ENCODE results near the gene C6orf136. TPM values are rescaled to one million over a fixed set of nuclear protein-coding genes. Genes with fewer than 3 reads are reported as not detected.

Gene C6orf136
- total RNA-seq, 1 donor from 2014 or later: 15.7 TPM

- Histone ChIP-seq H3K36me3 (peaks cover 0 to 10% of the 10 kb centered on the region in 2 donors), H3K27ac (peak overlapping the region; percentile 99), H3K27me3 (no peaks in the 10 kb centered on the region), H3K9me3 (no peaks in the 10 kb centered on the region), H3K4me3 (peak overlapping the region; percentile 73 to 94), H3K4me1 (peaks cover 66% of the 10 kb centered on the region)
- TF ChIP-seq, protein P1, sequence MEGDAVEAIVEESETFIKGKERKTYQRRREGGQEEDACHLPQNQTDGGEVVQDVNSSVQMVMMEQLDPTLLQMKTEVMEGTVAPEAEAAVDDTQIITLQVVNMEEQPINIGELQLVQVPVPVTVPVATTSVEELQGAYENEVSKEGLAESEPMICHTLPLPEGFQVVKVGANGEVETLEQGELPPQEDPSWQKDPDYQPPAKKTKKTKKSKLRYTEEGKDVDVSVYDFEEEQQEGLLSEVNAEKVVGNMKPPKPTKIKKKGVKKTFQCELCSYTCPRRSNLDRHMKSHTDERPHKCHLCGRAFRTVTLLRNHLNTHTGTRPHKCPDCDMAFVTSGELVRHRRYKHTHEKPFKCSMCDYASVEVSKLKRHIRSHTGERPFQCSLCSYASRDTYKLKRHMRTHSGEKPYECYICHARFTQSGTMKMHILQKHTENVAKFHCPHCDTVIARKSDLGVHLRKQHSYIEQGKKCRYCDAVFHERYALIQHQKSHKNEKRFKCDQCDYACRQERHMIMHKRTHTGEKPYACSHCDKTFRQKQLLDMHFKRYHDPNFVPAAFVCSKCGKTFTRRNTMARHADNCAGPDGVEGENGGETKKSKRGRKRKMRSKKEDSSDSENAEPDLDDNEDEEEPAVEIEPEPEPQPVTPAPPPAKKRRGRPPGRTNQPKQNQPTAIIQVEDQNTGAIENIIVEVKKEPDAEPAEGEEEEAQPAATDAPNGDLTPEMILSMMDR (IDR thresholded peaks at IDR 0.05): no peak
- TF ChIP-seq POLR2AphosphoS5 (IDR thresholded peaks at IDR 0.05; ENCODE audit: insufficient read depth in 1 of 2, low read depth in 1 of 2) (no peak), POLR2A (IDR thresholded peaks at IDR 0.05) (no peak)
- intact Hi-C loops (cut with DNase I): loop anchor here (10.0 kb wide), 1 partner anchor 71 kb away; the partner anchor contains the start of gene PPP1R18
- DNase-seq (ENCODE audit: extremely low spot score in 2 of 2): no peak
Observed at GRCh38 chr6:30614044-30614842, 32.7 kb upstream of the C6orf136 start.

GRCh38 chr6:30614843-30615218, 32.1 kb upstream of the C6orf136 start:
- Histone ChIP-seq H3K9me3 (no peaks in the 10 kb centered on the region), H3K36me3 (peaks cover 0 to 13% of the 10 kb centered on the region in 2 donors), H3K27me3 (no peaks in the 10 kb centered on the region), H3K4me1 (peaks cover 61% of the 10 kb centered on the region), H3K4me3 (peak overlapping the region; percentile 73 to 94), H3K27ac (peak overlapping the region; percentile 99)
- intact Hi-C loops (cut with DNase I): loop anchor here (10.0 kb wide), 1 partner anchor 70 kb away; the partner anchor contains the start of gene PPP1R18
- TF ChIP-seq POLR2AphosphoS5 (IDR thresholded peaks at IDR 0.05; ENCODE audit: insufficient read depth in 1 of 2, low read depth in 1 of 2) (peak; percentile 49 to 100), POLR2A (IDR thresholded peaks at IDR 0.05) (peak; percentile 91 to 92)
- TF ChIP-seq, protein P1 (IDR thresholded peaks at IDR 0.05): no peak
- peak in 1 of 2 donors; percentile 95 for DNase-seq (ENCODE audit: extremely low spot score in 2 of 2)

DNA sequence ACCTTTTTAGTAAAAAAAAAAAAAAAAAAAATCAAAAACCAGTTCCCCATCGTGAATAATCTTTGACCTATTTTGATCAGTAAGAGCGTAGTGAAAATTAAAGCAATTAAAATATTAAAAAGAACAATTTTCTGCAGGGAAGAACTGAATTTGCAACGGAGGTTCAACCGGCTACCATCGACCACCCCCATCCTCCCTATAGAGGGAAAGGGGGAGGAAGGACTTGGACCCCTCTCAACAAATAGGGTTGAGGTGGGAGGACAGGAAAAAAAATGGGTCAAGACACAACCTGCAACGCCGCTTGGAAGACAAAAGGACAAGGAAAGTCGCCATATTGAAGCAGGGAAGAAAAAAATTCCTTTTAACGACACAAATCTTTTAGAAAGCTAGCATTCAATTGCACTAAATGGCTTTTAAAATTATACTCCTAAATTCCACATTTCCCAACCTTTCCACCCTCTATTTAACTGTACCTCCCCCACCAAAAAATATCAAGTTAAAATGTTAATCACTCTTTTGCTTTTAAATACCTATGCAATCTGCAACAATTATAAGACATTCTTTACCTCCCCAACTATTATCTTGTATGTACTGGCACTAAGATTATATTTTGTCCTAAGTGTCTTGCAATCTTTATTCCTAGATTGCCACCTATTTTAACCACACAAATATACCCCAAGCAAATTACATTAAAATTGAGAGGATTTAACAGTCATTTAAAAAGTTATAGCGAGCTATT, 31.5 kb upstream of the C6orf136 start:
- Histone ChIP-seq H3K27me3 (no peaks in the 10 kb centered on the region), H3K4me1 (peaks cover 55% of the 10 kb centered on the region), H3K9me3 (no peaks in the 10 kb centered on the region), H3K36me3 (peaks cover 0 to 18% of the 10 kb centered on the region in 2 donors), H3K4me3 (peak overlapping the region; percentile 73 to 94), H3K27ac (peak overlapping the region; percentile 99)
- no peak for DNase-seq (ENCODE audit: extremely low spot score in 2 of 2)
- TF ChIP-seq POLR2A (IDR thresholded peaks at IDR 0.05) (no peak), POLR2AphosphoS5 (IDR thresholded peaks at IDR 0.05; ENCODE audit: insufficient read depth in 1 of 2, low read depth in 1 of 2) (peak in 1 of 2 donors; percentile 52)
- intact Hi-C loops (cut with DNase I): loop anchor here (10.0 kb wide), 1 partner anchor 69 kb away; the partner anchor contains the start of gene PPP1R18

- DNase-seq (ENCODE audit: extremely low spot score in 2 of 2): no peak
- H3K4me3 ChIP-seq: peak overlapping the region; percentile 73 to 94
- H3K27me3 ChIP-seq: no peaks in the 10 kb centered on the region
- peaks cover 47% of the 10 kb centered on the region for H3K4me1 ChIP-seq
- intact Hi-C loops (cut with DNase I): loop anchor here (10.0 kb wide), 1 partner anchor 69 kb away; the partner anchor contains the start of gene PPP1R18
- peak overlapping the region; percentile 99 for H3K27ac ChIP-seq
- TF ChIP-seq POLR2AphosphoS5 (IDR thresholded peaks at IDR 0.05; ENCODE audit: insufficient read depth in 1 of 2, low read depth in 1 of 2) (no peak), POLR2A (IDR thresholded peaks at IDR 0.05) (no peak)
- TF ChIP-seq, protein P1 (IDR thresholded peaks at IDR 0.05): no peak
- no peaks in the 10 kb centered on the region for H3K9me3 ChIP-seq
- H3K36me3 ChIP-seq: peaks cover 0 to 26% of the 10 kb centered on the region in 2 donors
Observed at GRCh38 chr6:30615958-30616810, 30.7 kb upstream of the C6orf136 start.

Data from vagina (tissue), 2 donors.